NB4 (cell line): ENCODE measurements around the gene GTSE1.

Source experiments
- DNase-seq: peaks from one replicate; pipeline ENCODE4 v3.0.0; 2010; ENCODE audit warnings: low read depth
- H3K4me3 ChIP-seq: one replicate; pipeline ENCODE4 v1.5.1; 2011; ENCODE audit warnings: mild to moderate bottlenecking, low read depth, low read length, moderate library complexity
- CTCF ChIP-seq: IDR thresholded peaks from one replicate; pipeline ENCODE4 v1.5.1; 2012; ENCODE audit warnings: low read depth, low read length
- MAX ChIP-seq: IDR thresholded peaks from 2 replicates; pipeline ENCODE4 v1.6.1; 2011; ENCODE audit warnings: low read depth, low read length
- MYC ChIP-seq: IDR thresholded peaks from 2 replicates; pipeline ENCODE4 v1.6.1; 2011; ENCODE audit warnings: low read depth, low read length
- POLR2A ChIP-seq: IDR thresholded peaks from 2 replicates; pipeline ENCODE4 v1.6.1; 2011; ENCODE audit warnings: mild to moderate bottlenecking; ENCODE audit not compliant: insufficient read length; ENCODE audit errors: extremely low read depth

The GTSE1 gene

GRCh38 chr22:46327691-46328465 is 31.2 kb downstream of the GTSE1 start:
- DNase-seq = no peak
- no peak for TF ChIP-seq MYC
- no peak overlapping the region for H3K4me3 ChIP-seq

- DNase-seq = no peak
- H3K4me3 ChIP-seq = no peak overlapping the region
- TF ChIP-seq MAX (no peak), POLR2A (no peak), CTCF (no peak), MYC (no peak)
Measured at GRCh38 chr22:46328797-46329196, 32.1 kb downstream of the GTSE1 start.

GRCh38 chr22:46329616-46330015 is 32.9 kb downstream of the GTSE1 start:
- no peak for DNase-seq
- no peak overlapping the region for H3K4me3 ChIP-seq
- TF ChIP-seq CTCF (no peak), MYC (no peak), MAX (no peak), POLR2A (no peak)

GRCh38 chr22:46330426-46330825 is 33.8 kb downstream of the GTSE1 start:
- TF ChIP-seq MYC (no peak), POLR2A (no peak), CTCF (no peak), MAX (no peak)
- no peak overlapping the region for H3K4me3 ChIP-seq
- DNase-seq = no peak

- no peak for TF ChIP-seq POLR2A
- TF ChIP-seq MAX = no peak
- no peak for TF ChIP-seq MYC
- H3K4me3 ChIP-seq = no peak overlapping the region
- DNase-seq = no peak
Measured at GRCh38 chr22:46331496-46331895, 34.8 kb downstream of the GTSE1 start.

- DNase-seq = peak; percentile 93
- peak within 1 kb of the TSS; percentile 87 for H3K4me3 ChIP-seq
- TF ChIP-seq CTCF (no peak), POLR2A (peak; percentile 57), MAX (peak; percentile 59; the same call in 1 of the 2 replicates), MYC (peak; percentile 86)
Measured at GRCh38 chr22:46335201-46336118, 38.8 kb downstream of the GTSE1 start, which contains the start of gene TRMU. TSS of gene TRMU (plus strand) at chr22:46335714. CDS start at chr22:46335765, 51 bp downstream.
